Stimulated activated CD8-positive, alpha-beta memory T cell treated with anti-CD3 and anti-CD28 coated beads, Interleukin-15, amount 100 ng/mL, for 4 hours (primary cell): ENCODE measurements around the gene AFF3.

ENCODE experiments used
- DNase-seq, 2 donors: peaks; one replicate each; pipeline ENCODE4 v3.0.0-alpha.2; 2020; ENCODE audit warnings: low read depth in 2 of 2

Gene AFF3

DNA sequence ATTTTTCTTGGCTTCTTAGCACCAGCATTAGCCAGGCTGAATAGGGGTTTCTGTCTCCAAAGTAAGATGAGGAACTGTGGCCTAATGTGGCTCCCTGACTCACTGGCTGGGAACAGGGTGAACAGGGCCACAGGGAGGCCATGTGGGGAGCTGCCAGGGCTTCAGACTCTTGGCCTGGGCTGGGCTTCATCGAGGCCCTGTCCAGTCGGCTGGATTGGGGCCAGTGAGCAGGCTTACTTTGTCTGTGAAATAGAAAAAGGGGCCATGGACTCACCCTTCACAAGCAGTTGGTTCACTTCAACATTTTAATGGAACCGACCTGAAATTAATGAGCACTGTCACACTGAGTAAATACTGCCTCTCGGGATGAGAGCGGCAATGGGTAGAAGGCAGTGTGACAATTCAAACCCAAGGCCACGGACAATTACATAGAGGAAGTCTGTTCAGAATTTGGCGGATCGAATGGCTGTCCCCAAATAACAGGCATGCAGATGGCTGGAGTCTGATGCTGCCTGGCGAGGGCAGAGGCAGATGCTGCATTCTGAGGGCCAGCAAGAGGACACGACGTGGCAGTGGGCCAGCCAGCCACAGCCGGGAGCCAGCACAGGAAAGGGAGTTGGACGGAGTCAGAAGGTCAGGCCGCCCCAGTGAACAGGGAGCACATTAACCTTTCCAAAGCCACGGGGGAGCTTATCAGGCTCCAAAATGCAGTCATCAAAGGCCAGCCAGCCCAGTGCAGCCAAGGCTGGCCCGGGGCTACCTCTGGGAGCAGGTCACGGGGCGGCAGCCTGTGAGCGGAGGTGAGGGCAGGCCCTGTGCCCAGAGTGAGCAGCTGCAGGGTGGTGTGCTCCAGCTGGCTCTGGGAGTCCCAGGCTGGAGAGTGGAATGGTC, 506.0 kb downstream of the AFF3 start:
- no peak for DNase-seq

DNA sequence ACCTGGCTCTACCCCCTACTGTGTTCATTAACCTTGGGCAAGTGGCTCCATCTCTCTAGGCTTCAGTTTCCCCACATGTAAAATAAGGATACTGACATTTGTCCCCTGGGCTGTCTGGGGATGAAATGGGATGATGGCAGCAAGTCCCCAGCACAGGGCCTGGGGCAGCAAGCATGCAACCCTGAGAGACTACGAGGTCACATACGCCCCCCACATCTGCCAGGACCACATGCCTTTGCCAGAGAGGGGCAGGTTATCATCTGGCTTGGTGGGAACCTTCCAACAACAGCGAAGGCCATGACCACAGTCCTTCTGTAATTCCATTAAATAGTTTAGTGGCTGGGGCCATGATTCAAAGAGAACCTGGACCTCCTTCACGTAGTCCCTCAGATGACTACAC, 506.7 kb downstream of the AFF3 start:
- no peak for DNase-seq

DNA sequence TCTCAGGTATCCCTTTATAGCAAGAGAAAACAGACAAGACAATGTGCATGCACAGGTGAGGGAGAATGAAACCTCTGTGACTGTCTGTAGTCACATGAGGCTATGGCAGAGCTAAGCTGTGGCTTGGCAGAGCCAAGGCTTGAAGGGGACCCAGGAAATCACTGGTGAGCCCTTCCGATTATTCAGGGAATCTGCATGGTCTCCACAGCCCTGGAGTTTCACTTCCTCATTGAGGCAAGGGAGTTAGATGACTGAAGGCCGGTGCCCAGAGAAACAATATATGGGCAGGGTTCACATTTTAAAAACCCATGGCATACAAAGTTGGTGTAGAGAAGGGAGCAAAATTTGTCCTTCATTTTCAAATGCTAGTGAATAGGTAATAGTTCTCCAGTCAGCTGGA, 508.2 kb downstream of the AFF3 start:
- no peak for DNase-seq

DNA sequence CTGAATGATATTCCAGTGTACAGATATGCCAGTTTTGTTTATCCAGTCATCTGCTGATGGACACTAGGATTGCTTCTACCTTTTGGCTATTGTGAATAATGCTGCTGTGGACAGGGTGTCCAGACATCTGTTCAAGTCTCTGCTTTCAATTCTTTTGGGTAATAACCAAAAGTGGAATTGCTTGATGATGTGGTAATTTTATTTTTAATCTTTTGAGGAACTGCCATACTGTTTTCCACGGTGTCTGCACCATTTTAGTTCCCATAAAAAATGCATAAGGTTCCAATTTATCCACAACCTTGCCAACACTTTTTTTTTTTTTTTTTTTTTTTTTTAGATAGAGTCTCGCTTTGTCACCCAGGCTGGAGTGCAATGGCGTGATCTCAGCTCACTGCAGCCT, 510.7 kb downstream of the AFF3 start:
- DNase-seq: no peak

DNA sequence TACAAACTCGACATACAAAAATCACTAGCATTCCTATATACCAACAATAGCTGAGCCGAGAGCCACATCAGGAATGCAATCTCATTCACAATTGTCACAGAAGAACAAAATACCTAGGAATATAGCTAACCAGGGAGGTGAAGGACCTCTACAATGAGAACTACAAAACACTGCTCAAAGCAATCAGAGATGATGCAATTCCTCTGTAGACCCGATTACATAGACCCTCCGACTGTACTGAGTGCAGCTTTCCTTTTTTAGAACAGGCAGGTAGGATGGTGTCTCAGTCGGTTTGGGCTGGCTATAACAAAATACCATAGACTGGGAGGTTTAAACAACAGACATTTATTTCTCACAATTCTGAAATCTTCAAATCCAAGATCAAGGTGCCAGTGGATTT, 513.1 kb downstream of the AFF3 start:
- DNase-seq: no peak

DNA sequence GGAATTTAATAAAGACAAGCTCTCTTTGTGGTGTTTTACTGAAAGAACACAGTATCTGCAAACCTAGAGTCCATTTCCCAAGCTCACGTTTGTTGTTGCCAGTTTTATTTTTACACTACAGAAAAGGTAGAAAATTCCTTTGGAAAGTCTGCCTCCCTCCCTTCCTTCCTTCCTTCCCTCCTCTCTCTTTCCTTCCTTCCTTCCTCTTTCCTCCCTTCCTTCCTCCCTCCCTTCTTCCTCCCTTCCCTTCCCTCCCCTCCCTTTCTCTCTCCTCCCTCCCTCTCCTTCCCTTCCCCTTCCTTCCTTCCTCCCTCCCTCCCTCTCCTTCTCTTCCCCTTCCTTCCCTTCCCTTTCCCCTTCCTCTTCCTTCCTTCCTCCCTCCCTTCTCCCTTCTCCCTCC, 516.2 kb downstream of the AFF3 start:
- no peak for DNase-seq

DNA sequence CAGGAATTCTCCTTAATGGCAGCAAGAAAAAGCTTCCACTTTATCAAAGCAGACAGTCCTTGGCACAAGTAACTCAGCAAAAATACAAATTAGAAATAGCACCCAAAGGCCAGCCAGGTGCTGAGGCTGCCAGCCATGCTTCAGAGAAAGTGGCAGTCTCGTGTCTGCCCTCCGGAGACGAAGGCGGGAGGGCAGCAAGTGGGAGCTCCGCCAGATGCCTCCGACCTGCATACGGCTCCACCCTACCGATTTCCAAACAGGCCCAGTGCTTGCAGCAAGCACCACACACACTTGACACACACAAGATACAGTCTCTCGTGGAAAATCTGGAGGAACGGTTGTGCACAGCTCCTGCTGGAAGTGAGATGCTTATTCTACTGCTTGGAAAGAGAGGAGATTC, 517.7 kb downstream of the AFF3 start:
- DNase-seq: no peak

DNA sequence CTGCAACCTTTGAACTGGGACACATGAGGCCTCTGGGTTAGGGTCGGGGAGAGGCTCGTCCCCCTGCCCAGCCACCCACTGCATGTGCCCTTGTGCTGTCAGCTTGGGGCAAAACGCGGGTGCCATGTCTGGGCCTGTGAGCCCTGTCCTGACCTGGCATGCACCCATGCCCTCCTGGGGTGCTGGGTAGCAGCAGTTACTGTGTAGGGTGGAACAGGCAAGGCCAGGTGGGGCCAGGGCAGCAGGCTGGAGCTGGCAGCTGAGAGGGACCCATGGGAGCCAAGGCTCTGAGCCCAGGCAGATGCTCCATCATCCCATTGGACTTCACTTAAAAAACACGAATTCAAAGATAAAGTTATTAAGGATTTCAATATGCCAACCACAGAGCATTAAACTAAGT, 518.8 kb downstream of the AFF3 start:
- DNase-seq: no peak

DNA sequence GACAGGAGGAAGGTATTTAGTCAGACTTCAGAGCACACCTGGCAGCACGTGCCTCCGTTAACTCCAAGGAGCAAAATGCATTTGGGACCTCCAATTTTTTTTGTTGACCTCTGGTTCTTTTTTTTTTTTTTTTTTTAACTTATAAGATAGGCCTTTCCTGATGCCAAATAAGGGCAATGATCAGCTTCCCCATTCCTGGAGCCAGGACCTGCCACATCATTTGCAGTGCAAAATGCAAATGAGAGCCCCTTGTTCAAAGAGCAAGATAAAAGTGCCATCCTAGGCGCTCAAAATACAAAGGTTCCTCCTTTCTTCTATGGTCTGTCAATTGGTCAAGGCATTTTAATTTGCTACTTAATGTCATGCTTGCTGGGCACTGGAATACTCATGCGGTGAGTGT, 519.4 kb downstream of the AFF3 start:
- no peak for DNase-seq

DNA sequence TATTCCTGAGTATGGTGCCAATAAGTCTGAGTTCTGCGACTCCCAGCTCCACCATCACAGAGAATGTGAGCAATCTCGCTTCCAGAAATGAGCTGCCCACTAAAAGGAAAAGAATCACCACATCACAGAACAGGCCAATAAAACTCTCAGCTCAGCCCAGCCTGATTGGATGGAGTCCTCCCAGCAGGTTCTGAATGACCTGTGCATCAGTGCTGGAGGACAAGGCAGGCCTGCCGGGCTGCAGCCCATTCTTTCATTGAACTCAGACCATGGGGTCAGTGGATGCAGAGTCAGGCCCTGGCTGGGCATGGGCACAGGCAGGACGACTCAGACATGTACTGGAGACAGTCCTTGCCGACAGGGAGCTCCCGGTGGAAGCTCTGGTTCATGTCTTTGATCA, 519.9 kb downstream of the AFF3 start:
- DNase-seq: no peak

DNA sequence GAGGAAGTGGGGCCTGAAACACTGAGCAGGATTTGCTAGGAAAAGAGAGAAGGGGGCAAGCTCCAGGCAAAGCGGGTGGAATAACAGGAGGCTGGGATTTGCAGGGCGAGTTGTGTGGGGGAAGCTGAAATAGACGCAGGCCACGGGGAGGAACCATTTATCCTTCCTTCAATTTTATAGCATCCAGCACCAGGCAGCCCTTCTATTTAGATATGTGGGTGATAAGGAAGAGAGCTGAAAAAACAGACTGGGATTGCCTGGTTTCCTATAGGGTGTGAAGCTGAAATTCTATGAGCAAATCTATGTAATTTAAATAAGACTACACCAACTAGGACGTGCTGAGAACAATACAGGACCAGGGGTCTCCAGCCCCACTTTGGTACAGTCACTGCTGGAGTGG, 520.6 kb downstream of the AFF3 start:
- DNase-seq: no peak

DNA sequence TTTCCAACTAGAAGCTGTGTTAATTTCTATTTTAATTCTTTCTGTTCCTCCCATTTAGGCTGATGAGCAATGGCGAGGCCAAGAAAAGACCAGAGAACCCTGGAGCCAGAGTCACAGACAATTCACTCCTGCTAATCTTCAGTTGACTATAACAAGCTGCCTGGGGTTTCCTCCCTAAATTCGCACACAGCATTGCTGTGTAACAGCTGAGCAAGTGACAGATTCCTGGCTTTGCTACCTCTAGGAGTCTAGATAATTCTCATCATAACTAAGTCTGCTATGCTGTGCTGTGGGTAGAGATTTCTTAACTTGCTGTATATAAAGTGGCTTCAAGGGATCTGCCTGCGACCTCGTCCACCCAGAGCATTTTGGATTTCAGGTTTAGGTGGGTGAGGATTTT, 521.3 kb downstream of the AFF3 start:
- DNase-seq: no peak

DNA sequence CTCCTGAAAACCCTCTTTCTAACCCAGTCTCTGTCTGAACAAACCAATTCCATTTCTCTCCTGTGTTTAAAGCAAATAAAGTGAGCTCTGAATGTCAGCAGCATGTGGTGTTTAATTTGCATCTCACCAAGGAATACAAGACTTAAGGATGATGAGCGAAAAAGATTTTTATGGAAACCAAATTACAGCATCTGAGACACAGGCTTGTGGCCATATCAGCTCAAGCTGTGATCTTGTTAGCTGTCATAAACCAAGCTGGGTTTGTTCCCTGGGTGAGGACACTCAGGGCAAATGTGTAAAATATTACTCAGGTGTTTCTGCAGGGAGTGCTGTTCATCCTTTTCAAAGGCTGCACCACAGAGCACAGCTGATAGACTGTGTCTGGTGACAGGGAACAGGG, 523.2 kb downstream of the AFF3 start:
- DNase-seq: no peak

DNA sequence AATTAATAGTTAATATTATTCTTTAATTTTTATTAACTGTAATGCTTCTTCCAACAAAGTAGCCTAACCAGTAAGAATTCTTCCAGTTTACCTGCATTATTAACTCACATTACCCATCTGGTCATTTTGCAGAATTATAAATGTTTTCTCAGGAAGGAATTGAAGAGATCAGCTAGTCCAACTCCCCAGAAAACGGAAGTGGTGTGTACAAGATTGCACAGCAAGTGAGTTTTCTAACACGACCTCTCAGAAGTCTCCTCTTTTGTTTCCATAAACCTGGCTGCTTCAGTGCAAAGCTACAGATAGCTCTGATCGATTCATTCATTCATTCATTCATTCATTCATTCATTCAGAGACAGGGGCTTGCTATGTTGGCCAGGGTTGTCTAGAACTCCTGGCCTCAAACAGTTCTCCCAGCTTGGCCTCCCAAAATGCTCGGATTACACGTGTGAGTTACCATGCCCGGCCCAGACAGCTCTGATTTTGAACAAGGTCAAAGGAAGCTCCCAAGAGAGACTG, 523.8 kb downstream of the AFF3 start:
- no peak for DNase-seq

DNA sequence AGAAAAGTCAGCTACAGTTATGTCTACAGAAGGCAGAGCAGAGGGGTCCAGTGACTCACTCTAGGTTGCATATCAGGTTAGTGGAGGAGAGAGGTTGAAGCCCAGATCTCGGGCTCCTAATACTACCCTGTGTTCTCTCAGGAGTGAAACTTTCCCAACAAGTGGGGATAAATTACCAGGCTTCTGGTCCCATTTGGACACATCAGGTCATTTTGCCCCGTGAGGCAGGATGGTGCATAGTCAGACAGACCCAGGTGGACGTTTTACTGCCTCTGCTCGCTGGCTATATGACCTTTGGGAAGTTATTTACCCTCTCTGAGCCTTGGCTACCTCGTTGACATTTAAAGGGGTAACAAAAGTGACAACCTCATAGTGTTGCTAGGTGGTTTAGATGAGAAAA, 524.6 kb downstream of the AFF3 start:
- DNase-seq: no peak

DNA sequence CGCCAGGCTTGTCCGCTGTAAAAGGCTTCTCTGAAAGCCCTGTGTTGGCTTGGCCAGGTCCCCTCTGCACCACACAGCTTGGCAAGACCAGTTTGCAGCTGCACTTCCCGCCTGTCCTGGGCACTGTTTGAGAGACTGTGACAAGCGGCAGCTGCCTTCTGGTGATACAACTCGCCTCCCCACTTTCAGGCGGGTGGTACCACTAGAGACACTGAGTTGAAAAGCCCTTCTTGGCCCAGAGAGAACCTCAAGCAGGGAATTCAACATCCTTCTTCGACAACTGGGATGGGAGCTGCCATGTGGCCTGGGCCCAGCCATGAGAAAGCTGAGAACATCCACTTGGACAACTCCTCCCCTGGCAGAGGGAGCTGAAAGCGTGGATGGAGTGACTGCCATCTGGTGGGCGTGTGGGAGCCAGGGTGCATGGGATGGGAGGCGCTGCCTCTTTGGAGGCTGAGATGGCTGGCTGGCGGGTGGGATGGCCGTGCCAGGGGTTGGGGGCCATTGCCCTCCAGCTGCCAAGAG, 527.1 kb downstream of the AFF3 start:
- no peak for DNase-seq

DNA sequence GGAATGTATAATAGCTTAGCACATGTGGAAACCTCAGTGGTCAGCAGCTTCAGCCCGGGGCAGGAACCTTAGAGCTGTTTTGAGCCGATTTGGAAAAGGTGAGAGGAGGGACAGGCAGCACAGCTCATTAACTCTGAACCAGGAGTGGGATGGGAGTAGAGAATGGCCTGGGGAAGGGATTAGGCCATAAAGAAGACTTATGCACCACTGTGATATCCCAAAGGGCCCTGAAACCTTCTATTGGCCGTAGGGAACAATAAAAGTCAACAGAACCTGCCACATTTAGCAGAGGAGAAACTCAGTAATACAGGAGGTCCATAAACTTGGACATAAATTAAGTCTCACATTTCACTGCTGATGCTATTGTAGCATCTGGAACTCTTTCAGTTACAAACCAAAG, 528.4 kb downstream of the AFF3 start:
- DNase-seq: no peak

DNA sequence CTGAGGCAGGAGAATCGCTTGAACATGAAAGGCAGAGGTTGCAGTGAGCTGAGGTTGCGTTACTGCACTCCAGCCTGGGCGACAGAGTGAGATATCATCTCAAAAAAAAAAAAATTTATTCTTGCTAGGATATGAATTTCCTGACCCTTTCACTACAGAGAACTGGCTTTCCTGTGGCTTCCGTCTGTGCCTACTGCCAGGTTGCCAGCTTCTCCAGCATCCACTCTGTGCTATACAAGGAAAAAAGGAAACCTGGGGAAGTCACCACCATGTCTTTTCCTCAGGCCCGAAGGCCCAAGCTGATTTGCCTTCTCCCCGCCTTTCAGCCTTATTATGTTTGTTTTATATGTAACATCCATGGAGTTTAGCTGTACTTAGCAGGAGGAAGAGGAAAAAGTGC, 530.6 kb downstream of the AFF3 start:
- DNase-seq: no peak

DNA sequence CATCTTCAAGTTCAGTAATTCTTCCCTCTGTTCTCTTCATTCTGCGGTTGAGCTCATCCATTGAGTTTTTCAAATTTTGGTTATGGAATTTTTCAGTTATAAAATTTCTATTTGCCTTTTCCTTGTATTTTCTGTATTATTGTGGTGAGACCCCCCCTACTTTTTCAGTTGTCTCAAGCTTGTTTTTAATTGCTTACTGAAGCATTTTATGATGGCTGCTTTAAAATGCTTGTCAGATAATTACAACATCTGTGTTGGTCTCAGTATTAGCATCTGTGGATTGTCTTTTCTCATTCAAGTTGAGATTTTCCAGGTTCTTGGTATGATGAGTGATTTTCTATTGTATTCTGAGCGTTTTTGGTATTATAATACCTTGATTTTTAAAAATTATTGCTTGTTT, 531.4 kb downstream of the AFF3 start:
- DNase-seq: no peak

DNA sequence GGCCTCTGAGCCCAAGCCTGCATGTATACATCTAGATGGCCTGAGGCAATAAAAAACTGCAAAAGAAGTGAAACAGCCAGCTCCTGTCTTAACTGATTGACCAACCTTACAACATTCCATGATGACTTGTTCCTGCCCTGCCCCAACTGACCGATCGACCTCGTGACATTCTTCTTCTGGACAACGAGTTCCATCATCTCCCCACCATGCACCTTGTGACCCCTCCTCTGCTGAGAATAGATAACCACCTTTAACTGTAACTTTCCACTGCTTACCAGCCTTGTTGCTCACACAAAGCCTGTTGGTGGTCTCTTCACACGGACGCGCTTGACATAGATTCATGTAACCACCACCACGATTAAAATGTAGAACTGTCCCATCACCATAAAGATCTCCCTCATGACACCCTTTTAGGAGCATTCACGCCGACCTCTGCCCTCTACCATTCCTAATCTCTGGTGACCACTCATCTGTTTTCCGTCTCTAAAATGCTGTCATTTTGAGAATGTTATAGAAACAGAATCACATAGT, 532.5 kb downstream of the AFF3 start:
- DNase-seq: no peak

DNA sequence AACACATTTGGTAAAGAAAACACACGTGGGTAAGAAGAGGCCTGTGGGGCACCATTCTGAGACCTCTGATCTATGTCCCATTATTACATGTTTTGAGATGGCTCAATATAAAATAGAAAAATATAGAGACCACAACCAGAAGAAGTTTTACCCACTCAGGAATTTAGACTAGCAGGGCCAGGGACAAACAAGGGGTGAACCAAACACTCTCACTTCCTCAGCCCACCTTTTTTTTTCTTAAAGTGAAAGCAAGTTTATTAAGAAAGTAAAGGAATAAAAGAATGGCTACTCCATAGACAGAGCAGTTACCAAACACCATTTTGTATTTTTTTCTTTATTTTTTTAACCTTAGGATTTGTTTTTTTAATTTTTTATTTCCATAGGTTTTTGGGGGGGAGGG, 533.5 kb downstream of the AFF3 start:
- DNase-seq: no peak

DNA sequence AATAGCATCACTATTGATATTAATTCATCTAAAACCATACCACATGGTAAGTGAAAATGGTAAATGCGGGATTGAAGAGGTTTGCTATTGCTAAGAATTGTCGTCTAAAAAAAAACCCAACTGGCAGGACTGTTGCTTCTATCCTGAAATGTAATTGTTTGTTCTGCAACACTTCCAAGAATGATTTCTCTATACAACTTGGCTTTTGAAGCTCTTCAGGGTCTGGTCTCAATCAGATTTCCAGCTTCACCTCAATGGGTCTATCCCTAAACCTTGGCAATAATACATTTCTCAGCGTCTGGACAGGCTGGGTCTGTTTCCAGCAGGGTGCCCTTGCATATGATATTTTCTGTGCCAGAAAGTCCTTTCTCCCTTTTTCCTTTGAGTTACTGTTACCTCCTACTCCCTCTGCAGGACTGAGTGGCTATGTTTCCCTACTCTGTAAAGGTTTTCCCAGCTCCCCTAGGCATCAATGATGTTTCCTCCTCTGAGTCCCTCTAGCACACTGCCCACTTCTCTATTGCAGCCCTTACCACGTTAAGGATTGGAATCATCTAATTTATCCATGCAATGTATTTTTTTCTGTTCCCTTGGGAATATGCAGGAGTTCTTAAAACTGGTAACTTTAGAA, 534.4 kb downstream of the AFF3 start:
- no peak for DNase-seq

DNA sequence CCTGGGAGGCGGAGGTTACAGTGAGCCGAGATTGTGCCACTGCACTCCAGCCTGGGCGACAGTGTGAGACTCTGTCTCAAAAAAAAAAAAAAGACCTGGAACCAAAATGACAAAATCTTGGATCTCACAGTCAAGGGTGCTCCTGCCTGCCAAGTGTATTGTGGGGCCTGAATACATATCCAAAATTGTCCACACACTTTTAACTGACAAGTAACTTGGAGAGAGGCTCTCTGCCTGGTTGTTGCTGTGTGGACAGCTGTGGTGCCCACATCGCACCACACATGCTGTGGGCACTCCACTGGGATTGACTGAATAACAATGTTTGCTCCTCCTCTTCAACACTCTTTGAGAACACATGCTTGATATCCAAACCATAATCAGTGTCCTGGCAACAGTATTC, 534.9 kb downstream of the AFF3 start:
- DNase-seq: no peak
